Fibroblast of skin of left biceps (primary cell): Measurements from ENCODE around the gene NFIA.

Source experiments
- DNase-seq, 2 experiments: peaks; one replicate each; pipeline ENCODE4 v3.0.0-alpha.2; 2013; ENCODE audit warnings: low read depth in 2 of 2

Gene NFIA

DNA sequence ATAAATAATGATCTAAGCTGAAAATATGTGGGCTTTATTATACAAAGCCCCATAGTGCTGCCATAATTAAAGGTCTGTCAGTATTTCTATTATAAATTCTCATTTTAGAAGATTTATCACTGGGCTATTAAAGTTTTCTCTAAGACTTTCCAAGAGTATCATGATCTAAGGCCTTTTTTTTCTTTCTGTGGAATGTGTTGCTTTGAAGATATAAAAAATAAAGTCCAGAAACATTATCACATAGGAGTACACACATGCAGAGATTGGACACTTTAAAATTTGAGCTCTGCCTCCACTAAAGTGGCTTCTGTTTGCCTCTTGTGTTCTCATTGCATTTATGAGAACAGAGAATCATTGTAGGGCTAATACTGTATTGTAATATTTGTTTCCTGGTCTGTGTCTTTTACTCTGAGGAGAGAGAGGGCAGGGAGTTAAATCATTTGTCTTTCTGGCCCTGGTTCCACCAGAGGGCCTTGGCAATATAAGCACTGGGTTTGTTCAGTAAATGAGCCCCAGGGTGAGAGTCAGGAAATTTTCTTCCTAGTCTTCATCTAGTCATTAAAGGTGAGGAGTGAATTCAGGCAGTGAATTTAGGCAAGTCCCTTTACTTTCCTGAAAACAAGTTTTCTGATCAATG is 70.2 kb downstream of the NFIA start:
- DNase-seq, result no peak

DNA sequence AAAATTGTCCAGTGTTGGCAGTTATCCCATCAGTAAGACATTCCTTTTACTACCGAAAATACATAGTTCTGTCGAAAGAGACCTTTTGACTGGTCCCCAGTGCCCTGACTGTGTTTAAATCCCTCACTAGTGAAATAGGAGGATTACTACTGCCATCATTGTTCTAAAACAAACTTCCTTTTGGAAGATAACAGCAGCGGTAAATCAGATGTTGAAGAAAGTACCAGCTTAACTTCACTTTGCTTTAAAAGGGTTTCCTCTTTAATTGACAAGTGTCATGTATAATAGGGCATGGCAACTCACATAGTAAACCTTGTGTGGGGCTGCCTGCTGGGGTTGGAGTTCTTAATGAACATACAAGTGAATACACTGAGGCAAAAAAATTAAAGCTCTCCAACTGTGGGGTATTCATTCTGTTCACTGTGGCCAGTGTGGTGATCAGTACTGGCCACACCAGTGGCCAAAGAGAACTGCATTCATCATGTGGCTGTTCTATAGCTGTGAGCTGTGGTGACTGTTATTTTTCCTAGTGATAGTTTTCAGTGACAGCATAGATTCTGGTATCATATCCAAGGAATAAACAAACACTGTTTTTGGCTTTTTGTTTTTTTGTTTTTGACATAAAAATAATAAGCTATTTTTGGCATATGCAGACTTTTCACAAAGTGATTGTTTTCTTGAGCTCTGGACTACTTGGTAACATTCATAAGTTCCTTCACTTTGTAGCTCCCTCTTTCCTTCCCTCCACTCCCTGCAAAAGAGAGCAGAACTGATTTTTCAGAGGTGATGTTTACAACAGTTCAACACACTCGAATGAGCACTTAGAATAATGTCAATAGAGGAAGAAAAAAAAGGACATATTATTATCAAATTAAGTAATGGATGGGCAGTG is 74.5 kb downstream of the NFIA start:
- DNase-seq, result no peak

DNA sequence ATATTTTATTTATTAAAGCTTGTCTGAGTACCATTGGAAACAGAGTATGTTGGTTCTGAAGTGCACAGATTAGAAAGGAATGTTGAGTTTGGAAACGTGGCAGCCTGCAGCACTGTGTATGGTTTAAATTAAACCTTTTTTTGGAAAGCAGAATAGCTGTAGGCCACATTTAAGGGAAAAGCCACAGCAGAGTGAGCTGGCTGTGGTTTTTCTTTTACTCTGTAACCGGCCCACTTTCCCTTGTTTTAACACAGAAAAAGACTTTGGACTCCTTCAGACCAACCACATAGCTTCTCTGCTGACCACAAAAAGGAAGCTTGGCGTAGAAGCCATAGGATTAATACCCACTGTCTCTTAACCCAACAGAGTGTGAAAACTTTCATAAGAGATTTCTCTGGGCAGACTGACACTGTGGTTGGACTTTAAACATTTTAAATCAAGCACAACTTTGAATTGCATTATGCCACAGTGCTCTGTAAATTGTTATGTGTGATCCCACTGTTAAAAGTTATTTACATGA is 75.2 kb downstream of the NFIA start:
- peak; percentile 94 to 95 for DNase-seq

DNA sequence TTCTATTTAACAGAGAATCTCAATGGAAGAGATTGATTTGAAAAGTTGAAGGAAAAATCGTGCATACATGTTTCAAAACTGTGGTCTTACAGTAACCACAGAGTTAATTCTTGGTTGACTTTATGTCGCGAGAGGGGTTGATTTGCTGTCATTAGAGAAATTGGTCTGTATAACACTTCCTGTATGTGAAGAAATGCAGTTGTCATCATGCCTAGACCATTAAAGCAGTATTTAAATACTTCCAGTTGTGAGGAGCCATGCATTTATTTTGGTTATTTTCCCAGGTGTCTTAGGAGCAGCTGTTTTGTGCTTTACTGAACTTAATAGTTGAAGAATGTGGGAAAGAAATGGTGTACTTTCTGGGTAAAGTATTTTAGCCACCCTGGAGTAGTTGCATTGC is 76.2 kb downstream of the NFIA start:
- DNase-seq, result peak; percentile 83 to 88

DNA sequence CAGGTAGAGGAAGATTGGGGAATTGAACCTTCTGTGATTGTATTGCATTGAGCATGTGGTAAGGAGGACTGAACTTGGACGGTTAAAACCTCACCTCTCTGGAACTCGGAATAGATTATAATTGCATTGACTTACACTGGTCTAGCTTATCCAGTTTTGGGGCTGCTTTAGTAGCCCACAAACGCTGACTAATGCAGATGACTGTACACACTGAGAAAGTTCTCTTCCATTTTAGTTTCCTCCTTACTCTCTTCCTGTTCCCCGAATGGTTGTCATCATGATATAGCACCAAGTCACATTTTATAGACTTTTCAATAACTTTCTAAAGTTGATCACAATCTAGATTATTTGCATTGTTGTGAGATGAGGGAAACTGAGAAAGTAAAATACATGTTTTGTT is 78.2 kb downstream of the NFIA start:
- DNase-seq, result no peak

DNA sequence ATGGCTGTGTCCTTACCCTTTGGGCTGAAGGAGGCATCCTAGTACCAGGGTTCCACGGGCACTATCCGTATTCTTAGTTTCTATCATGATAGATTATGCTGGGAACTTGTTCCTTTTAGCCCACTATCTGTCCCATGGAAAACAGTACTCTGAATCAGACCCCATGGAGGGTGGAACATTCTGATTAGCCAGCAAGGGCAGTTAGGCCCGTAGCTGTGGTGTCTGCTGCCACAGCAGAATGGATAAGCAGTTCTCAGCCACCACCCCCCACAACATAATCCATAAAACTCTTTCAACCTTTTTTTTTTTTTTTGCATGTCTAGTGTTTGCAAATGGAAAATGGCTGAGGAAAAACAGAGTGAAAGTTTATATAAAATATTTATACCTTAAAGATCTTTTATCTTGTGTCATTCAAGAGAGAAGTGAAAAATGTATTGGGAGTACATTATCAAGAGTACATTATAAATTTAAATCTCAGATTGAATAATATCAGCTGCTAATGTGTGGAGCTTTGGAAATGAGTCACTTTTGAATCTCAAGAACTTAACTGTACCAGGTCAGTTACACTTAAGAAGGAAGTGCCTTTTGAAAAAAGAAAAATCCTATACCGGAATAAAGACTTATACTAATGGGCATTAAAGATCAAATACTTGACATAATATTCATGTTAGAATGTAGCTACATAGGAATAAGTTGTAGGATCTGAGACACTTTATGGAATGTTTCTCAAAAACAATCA is 80.3 kb downstream of the NFIA start:
- no peak for DNase-seq

DNA sequence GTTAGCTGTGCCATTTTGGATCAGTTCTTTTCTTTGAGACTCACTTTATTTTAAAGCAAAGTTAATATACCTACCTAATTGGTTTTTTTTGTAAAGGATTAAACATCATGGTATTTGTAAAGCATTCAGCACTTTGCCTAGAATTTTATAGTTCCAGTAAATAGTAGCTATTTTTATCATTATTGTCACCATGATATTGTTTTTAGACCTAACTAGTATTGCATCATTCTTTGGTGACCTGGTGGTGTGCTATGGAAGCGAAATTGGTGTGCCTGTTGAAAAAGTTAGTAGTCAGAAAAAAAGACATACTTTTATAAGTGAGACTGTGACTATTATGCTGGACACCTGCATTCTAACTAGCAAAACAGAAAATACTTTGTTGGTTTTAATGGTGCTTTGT is 81.0 kb downstream of the NFIA start:
- DNase-seq, result no peak

DNA sequence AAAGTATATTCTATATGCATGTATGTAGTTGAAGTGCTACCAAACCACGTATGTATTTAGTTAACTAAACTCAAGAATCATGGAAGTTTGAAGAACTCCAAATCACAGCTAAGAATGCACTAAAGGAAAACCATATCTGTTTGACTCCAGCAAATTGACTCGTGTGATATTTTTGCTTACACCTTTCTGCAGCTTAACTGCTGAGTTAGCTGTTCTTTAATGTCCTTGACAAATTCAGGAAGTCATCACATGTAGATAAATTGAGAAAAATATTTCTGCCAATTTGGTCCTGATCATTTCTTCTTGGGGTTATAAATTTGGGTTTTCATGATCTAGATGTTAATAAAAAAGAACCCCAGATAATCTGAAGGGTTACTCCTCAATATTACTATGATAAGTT is 83.0 kb downstream of the NFIA start:
- no peak for DNase-seq

DNA sequence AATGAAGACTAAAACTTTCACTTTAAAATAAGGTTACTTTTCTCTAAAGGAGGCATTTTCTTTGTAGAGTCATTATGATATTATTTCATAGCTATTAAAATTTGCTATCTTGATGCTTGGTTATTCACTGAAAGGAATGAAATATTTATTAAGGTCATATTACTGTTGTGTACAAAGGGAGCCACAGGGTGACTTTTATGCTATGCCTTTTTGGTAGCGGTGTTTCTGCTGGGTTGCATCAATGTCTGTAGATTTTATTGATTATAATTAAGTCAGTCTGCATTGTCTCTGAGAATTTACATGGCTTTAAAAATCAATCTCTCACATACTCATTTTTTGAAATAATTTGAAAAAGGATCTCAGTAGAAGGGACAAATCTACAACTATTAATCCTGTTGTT is 84.9 kb downstream of the NFIA start:
- no peak for DNase-seq

DNA sequence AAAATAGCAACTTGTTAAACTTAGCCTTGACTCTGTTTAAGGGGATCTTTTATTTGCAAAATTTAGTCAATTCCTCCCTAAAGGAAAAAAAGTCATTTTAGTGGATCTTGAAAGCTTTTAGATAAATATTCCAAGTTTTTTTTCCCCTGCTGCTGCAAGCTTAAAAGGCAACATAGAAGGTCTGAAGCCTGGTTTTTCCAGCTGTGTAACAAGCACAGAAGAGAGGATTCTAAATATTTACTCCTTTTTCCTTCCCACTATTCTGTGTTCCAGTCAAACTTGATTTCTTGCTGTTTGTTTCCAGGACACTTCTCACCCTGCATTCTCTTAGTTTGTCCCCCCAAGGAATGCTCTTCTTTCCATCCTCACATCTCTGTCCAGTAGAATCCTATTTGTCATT is 86.7 kb downstream of the NFIA start:
- DNase-seq, result no peak

DNA sequence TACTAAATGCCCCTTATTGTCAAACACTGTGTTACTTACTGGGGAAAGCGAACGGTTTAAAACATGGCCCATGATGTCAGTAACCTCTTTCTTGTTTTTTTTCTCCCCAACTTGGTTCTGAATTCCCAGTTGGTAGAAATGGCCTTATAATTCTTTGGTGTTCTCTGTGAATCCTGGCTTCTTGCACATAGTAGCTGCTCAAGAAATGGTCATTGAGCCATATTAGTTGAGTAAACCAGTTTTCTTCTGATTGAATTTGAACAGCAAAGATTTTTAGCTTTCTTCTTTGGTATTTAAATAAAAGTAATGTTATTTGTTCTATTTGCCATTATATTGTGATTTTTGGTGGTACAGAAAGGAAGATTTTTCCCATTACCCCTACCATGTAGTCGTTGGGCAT is 87.3 kb downstream of the NFIA start:
- no peak for DNase-seq

DNA sequence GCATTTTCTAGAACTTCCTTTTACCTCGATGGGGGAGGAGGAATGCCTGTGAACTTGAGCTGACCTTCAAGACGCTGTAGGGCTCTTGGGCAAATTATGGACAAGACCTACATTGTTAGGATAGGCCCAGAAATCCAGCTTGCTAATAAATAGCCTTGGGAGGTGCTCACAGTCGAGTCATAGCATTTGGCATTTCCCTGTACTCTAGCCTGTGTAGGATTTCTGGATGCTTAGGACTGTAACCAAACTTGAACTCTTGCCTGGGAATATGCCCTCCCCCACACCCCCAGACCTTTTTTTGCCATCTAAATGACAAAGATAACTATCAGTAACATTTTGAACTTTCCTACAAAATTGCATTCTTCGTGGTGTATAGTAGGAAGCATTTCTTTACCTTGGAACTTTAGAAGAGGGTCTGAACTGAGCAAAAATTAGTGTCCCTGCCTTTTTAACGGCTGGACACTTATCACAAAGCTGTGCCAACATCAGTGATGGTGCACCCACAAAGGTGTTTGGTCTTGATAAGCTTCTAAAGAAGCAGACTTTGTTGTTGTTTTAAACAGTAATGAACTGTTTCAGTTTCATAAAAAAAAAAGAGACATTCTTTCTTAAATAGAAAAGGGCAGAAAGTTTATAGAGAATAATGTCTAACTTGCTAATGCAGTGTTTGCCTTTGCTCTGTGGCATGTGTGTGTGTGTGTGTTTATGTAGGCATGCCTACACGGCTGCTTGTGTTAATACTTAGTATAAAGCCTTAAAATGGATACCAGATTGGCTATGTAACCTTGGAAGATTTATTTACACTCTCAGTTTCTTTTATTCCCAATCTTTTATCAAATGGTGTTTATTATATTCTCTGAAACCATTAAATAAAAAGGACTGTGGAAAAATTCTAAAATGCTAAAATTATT is 88.2 kb downstream of the NFIA start:
- DNase-seq, result no peak

DNA sequence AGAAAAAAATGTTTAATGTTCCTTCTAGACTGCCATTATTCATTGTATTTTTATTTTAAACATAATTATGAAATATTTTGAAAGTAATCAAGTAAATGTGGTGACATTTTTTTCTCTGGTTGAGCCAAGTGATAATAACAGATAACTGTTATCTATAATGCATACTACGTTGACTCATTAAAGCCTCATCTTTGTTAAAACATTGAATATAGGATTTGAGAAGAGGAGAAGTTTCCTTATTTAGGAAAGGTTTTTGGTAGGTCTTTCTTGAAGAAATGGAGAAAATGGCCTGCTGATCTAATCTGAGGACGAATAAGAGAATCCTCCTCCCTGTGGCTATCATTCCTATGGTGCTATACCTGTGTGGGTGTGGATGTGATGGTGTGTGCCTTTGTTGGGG is 89.0 kb downstream of the NFIA start:
- DNase-seq, result no peak

DNA sequence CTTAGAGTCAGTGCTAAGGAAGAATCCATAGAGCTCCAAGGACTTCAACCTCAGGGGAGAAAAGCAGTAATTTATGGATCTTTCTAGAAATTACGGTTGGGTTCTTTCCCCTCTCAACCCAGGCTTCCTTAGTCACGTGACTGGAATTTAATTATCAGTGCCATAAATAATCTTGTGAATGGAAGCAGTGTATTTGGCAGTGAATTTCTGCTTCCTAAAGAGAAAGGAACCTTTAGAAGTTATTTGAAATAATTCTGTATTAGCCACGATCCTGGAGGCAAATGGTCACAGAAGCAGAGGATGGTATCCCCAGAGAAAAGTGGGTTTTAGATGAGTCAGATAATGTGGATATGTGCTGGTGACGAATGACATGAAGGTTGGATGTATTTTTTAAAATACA is 89.6 kb downstream of the NFIA start:
- no peak for DNase-seq

DNA sequence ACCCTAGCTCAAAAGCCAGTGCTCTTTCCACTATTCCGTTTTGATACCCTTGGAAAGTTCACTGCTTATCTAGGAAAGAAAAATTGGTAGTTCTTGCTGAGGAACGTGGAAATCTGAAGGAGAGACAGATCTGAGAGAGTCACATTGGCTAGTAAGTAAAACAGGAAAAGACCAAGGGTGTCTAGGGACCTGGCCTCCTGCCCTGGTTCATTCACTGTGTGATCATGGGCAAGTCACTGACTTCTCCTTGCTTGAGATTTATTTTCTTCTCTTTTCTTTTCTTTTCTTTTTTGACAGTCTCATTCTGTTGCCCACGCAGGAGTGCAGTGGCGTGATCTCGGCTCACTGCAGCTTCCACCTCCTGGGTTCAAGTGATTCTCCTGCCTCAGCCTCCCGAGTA is 90.8 kb downstream of the NFIA start:
- DNase-seq, result no peak

DNA sequence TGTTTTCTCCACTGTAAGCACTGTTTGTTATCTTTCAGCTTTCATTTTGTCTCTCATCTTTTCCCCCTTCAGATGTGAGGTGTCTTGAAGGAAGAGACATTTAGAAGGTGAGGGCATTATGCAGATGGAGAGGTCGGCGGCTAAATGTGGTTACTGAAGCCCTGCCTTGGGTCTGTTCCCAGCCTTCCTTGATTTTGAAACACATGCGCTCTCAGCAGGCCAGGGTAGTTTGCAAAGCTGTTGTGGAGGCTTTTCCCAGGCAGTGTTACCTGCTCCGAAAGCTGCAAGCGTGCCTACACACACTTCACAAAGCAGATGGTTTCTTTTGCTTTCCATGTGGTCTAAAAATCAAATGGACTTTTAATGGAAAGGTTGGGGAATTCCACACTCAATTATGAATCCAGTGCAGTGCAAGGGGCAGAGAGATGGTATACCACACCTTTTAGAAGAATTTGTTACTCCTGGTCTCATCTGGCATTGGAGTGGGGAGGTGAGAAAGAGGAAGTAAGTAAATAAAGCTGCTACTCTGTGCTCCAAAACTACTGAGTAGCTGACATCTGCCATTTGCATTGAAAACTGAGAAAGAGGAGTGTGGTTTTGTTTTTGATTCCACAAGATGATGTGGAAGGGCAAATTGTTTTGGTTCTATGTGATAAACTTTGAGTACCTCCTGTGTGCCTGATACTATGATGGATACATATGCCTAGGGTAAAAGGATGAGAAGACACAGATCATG is 91.9 kb downstream of the NFIA start:
- DNase-seq, result no peak

DNA sequence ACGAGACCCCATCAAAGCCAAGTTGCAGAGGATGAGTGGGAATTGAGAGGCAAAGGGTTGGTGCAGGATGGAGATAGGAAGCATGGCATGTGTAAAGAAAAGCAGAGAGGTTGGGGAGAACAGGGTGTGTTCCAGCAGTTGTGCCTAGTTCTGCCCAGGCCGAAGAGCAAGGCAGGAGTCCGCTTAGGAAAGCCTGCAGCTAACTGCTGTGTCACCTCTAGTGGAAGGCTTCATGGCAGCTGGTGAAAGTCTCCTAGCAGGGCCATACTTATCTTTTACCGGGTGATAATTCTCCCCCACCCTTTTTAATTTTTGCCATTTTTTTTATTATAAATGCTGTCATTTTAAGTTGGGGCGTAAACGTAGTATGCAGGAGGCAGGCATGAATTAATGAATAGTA is 93.6 kb downstream of the NFIA start:
- DNase-seq, result no peak

DNA sequence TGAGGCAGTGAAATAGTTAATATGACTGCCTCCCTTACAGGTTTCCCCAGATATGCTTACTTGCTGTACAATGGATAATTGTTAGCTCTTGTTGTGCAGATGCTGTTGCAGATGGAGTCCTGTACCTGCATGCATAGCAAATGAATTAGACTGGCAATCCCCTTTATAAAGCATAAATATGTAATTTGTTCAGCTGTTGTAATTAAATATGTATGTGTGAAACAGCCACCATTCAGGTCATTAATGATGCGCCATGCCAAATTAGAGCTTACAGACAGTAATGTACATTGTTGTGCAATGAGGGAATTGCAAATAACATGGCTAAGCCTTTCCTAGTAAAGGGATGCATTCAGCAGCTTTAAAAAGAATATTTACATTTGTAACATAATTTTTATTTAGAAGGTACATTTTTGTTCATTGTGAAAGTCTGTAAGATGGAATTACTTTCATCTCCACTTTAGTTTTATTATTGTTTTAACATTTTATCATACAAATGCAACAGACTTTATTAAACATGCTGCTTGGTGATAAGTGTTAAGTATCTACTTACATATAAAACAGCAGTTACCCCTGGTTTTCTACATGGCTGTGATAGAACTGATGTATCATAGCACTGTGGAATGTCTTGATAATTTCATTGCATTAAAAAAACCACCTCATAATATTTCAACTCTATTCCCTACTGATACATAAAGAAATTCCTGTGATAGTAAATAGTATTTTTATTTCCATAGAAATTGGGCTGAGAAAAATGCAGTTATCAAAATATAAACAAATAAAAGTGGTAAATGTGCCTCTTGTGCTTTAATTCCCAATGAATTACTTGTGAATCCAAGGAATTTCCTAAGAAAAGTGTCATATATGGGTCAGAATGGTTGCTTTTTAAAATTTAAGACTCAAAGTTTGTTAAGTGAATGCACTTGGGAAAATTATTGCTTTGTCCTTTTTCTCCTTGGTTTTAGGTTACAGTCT is 99.0 kb downstream of the NFIA start:
- DNase-seq, result no peak

DNA sequence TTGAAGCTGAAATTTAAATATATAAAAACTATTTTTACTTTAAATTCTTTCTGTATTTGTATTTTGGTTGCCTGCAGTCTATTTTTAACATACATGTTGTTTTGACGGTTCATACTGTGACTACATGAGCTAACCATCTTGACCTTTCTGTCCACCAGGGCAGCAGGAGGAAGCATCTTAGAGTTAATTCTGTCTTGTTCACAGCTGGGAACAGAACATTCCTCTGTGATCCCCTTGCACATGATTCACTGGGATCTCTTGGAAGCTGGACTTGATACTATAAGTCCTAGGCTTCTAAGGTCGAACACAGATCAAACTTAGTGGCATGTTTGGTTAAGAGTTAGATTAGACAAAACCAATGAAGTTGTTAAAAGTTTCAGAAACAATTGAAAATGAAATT is 99.7 kb downstream of the NFIA start:
- DNase-seq, result no peak

DNA sequence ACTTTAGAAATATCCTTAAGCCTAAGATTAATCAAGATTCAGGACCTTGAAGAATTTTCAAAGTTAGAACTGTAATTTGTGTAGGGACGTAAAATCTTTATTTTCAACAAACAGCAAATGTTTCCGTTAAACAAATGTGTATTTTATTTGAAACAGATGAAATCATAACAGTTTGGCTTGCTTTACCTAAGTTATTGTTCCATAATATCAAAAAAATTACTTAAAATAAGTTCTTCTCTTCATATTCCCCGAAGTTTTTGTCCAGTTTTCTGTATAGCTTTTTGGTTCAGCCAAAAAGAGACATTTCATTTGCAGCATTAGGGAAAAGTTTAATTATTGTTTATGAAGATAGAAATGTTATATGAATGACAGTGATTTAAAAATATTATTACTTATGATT is 100.1 kb downstream of the NFIA start:
- no peak for DNase-seq
